Mesenchymal stem cell (in vitro differentiated cells and primary cell): ENCODE results near the gene INMT.

Experiments
- DNase-seq: peaks from one replicate; pipeline ENCODE4 v3.0.0-alpha.2; 2013
- H2AFZ ChIP-seq: one replicate; pipeline ENCODE4 v1.6.1; 2013; ENCODE audit warnings: low read depth, mild to moderate bottlenecking, control low read depth, inconsistent platforms, low read length, moderate library complexity
- H2AK5ac ChIP-seq: 2 replicates; pipeline ENCODE4 v1.6.1; 2013; ENCODE audit warnings: low read length, moderate library complexity, mild to moderate bottlenecking, inconsistent platforms; ENCODE audit not compliant: severe bottlenecking
- H2BK120ac ChIP-seq: one replicate; pipeline ENCODE4 v1.6.1; 2013; ENCODE audit warnings: low read depth, mild to moderate bottlenecking, inconsistent platforms, low read length, moderate library complexity
- H2BK12ac ChIP-seq, 2 experiments: one replicate each; pipeline ENCODE4 v1.6.1; 2013; ENCODE audit warnings: inconsistent platforms in 2 of 2, low read length in 2 of 2, mild to moderate bottlenecking in 2 of 2, moderate library complexity in 2 of 2, control low read depth in 1 of 2
- H2BK15ac ChIP-seq: one replicate; pipeline ENCODE4 v1.6.1; 2013; ENCODE audit warnings: mild to moderate bottlenecking, low read depth, inconsistent platforms; ENCODE audit not compliant: poor library complexity, severe bottlenecking
- H2BK5ac ChIP-seq: 2 replicates; pipeline ENCODE4 v1.6.1; 2013; ENCODE audit warnings: low read depth, mild to moderate bottlenecking, low read length, control low read depth, inconsistent platforms; ENCODE audit not compliant: poor library complexity, severe bottlenecking
- H3K14ac ChIP-seq, 2 experiments: one replicate each; pipeline ENCODE4 v1.6.1; 2013; ENCODE audit warnings: inconsistent platforms in 2 of 2, low read length in 2 of 2, control low read depth in 1 of 2, mild to moderate bottlenecking in 1 of 2, moderate library complexity in 1 of 2
- H3K18ac ChIP-seq, 2 experiments: one replicate each; pipeline ENCODE4 v1.6.1; 2013; ENCODE audit warnings: inconsistent platforms in 2 of 2, low read length in 2 of 2, control low read depth in 1 of 2, low read depth in 1 of 2, mild to moderate bottlenecking in 1 of 2
- H3K23ac ChIP-seq, 2 experiments: one replicate each; pipeline ENCODE4 v1.6.1; 2013; ENCODE audit warnings: inconsistent platforms in 2 of 2, low read length in 2 of 2, mild to moderate bottlenecking in 2 of 2, moderate library complexity in 2 of 2, control low read depth in 1 of 2
- H3K27ac ChIP-seq: 2 replicates; pipeline ENCODE4 v1.5.1; 2013; ENCODE audit warnings: mild to moderate bottlenecking, moderate library complexity, low read length, control low read depth, inconsistent platforms; ENCODE audit not compliant: poor library complexity, severe bottlenecking
- H3K27me3 ChIP-seq, 2 experiments: 2 replicates each; pipeline versions ENCODE4 v1.6.1 to v1.7.0; 2013; ENCODE audit warnings: low read length in 2 of 2, mild to moderate bottlenecking in 2 of 2, moderate library complexity in 2 of 2, control low read depth in 1 of 2, inconsistent platforms in 1 of 2; ENCODE audit not compliant: control insufficient read depth in 1 of 2, insufficient read depth in 1 of 2
- H3K36me3 ChIP-seq, 2 experiments: 2 replicates each; pipeline versions ENCODE4 v1.6.1 to v1.7.0; 2013; ENCODE audit warnings: low read length in 2 of 2, control low read depth in 1 of 2, inconsistent platforms in 1 of 2, low read depth in 1 of 2, mild to moderate bottlenecking in 1 of 2; ENCODE audit not compliant: insufficient read depth in 2 of 2, control insufficient read depth in 1 of 2
- H3K4ac ChIP-seq, 2 experiments: one replicate each; pipeline ENCODE4 v1.6.1; 2013; ENCODE audit warnings: inconsistent platforms in 2 of 2, low read length in 2 of 2, mild to moderate bottlenecking in 2 of 2, moderate library complexity in 2 of 2, control low read depth in 1 of 2, low read depth in 1 of 2
- H3K4me1 ChIP-seq: 2 replicates; pipeline ENCODE4 v1.6.1; 2013; ENCODE audit warnings: low read depth, low read length, control low read depth; ENCODE audit not compliant: control insufficient read depth, insufficient read depth
- H3K4me2 ChIP-seq: 2 replicates; pipeline ENCODE4 v1.6.1; 2013; ENCODE audit warnings: low read length, mild to moderate bottlenecking, inconsistent platforms; ENCODE audit not compliant: poor library complexity, severe bottlenecking
- H3K4me3 ChIP-seq, 2 experiments: 2 replicates each; pipeline versions ENCODE4 v1.5.1 to v1.7.0; 2013; ENCODE audit warnings: low read length in 2 of 2, mild to moderate bottlenecking in 2 of 2, control low read depth in 1 of 2, low read depth in 1 of 2; ENCODE audit not compliant: insufficient read depth in 1 of 2
- H3K79me1 ChIP-seq: replicated peaks from 2 replicates; pipeline ENCODE4 v1.6.1; 2013; ENCODE audit warnings: mild to moderate bottlenecking, control low read depth, low read length, inconsistent platforms; ENCODE audit not compliant: poor library complexity, severe bottlenecking
- H3K9ac ChIP-seq: 2 replicates; pipeline ENCODE4 v1.7.0; 2013; ENCODE audit warnings: mild to moderate bottlenecking, low read length, moderate library complexity
- H3K9me3 ChIP-seq: 2 replicates; pipeline ENCODE4 v1.7.0; 2013; ENCODE audit warnings: mild to moderate bottlenecking, low read length; ENCODE audit not compliant: control insufficient read depth
- H4K8ac ChIP-seq: one replicate; pipeline ENCODE4 v1.6.1; 2013; ENCODE audit warnings: inconsistent platforms, mild to moderate bottlenecking, low read length, moderate library complexity
- H4K91ac ChIP-seq: one replicate; pipeline ENCODE4 v1.6.1; 2013; ENCODE audit warnings: mild to moderate bottlenecking, low read length, inconsistent platforms
- WGBS: methylation state at CpG from one replicate; pipeline ENCODE4 v1.1.7; 2013; ENCODE audit warnings: mixed read lengths; 5-methylcytosine and 5-hydroxymethylcytosine counted together

INMT gene

GRCh38 chr7:30776971-30777370 is 25.0 kb downstream of the INMT start:
- H3K23ac ChIP-seq: no peak overlapping the region
- no peak overlapping the region for H3K4me3 ChIP-seq
- no peak overlapping the region for H3K14ac ChIP-seq
- H4K8ac ChIP-seq: no peak overlapping the region
- no peak overlapping the region for H4K91ac ChIP-seq
- no peak overlapping the region for H3K18ac ChIP-seq
- H3K27ac ChIP-seq: no peak overlapping the region
- no peak for DNase-seq
- no peak overlapping the region for H2BK15ac ChIP-seq
- no peak overlapping the region for H2BK5ac ChIP-seq
- peaks cover 11% of the 10 kb centered on the region for H3K4me1 ChIP-seq
- H3K27me3 ChIP-seq: no peaks in the 10 kb centered on the region
- no peak overlapping the region for H2BK12ac ChIP-seq
- no peak overlapping the region for H2AK5ac ChIP-seq
- H3K4ac ChIP-seq: no peak overlapping the region
- H3K9ac ChIP-seq: no peak overlapping the region
- no peak overlapping the region for H3K4me2 ChIP-seq
- peaks cover 63% of the 10 kb centered on the region for H3K79me1 ChIP-seq
- no peaks in the 10 kb centered on the region for H3K9me3 ChIP-seq
- no peak overlapping the region for H2AFZ ChIP-seq
- no peak overlapping the region for H2BK120ac ChIP-seq
- peaks cover 18 to 47% of the 10 kb centered on the region in 2 experiments for H3K36me3 ChIP-seq
- WGBS: 96% methylated on average over 4 of the region's 4 CpGs

- DNase-seq: peak; percentile 63
- peak overlapping the region in 1 of 2 experiments; percentile 12 for H2BK12ac ChIP-seq
- H3K4ac ChIP-seq: no peak overlapping the region
- no peaks in the 10 kb centered on the region for H3K9me3 ChIP-seq
- peaks cover 7% of the 10 kb centered on the region for H3K4me1 ChIP-seq
- no peak overlapping the region for H3K27ac ChIP-seq
- H2AK5ac ChIP-seq: no peak overlapping the region
- H3K79me1 ChIP-seq: peaks cover 59% of the 10 kb centered on the region
- H4K8ac ChIP-seq: no peak overlapping the region
- H3K4me2 ChIP-seq: no peak overlapping the region
- H2BK15ac ChIP-seq: no peak overlapping the region
- H2BK5ac ChIP-seq: no peak overlapping the region
- peaks cover 22 to 59% of the 10 kb centered on the region in 2 experiments for H3K36me3 ChIP-seq
- no peak overlapping the region for H2BK120ac ChIP-seq
- no peak overlapping the region for H3K14ac ChIP-seq
- H2AFZ ChIP-seq: no peak overlapping the region
- no peak overlapping the region for H4K91ac ChIP-seq
- peak overlapping the region in 1 of 2 experiments; percentile 44 for H3K4me3 ChIP-seq
- peak overlapping the region; percentile 51 for H3K9ac ChIP-seq
- 96% methylated on average over 13 of the region's 15 CpGs for WGBS
- H3K27me3 ChIP-seq: no peaks in the 10 kb centered on the region
- H3K18ac ChIP-seq: no peak overlapping the region
- H3K23ac ChIP-seq: no peak overlapping the region
These were observed 26.5 kb downstream of the INMT start for GRCh38 chr7:30778255-30779025.

GRCh38 chr7:30779574-30779973 is 27.6 kb downstream of the INMT start:
- no peak overlapping the region for H2AK5ac ChIP-seq
- H3K79me1 ChIP-seq: peaks cover 51% of the 10 kb centered on the region
- H2BK5ac ChIP-seq: no peak overlapping the region
- H4K8ac ChIP-seq: no peak overlapping the region
- H3K4me1 ChIP-seq: peaks cover 5% of the 10 kb centered on the region
- peaks cover 30 to 63% of the 10 kb centered on the region in 2 experiments for H3K36me3 ChIP-seq
- 82% methylated on average over 4 of the region's 5 CpGs for WGBS
- no peak for DNase-seq
- no peak overlapping the region for H3K4me3 ChIP-seq
- H3K9ac ChIP-seq: no peak overlapping the region
- no peak overlapping the region for H3K18ac ChIP-seq
- H3K27me3 ChIP-seq: no peaks in the 10 kb centered on the region
- H2BK15ac ChIP-seq: no peak overlapping the region
- no peaks in the 10 kb centered on the region for H3K9me3 ChIP-seq
- no peak overlapping the region for H2AFZ ChIP-seq
- no peak overlapping the region for H2BK12ac ChIP-seq
- H3K4me2 ChIP-seq: no peak overlapping the region
- no peak overlapping the region for H4K91ac ChIP-seq
- H3K4ac ChIP-seq: no peak overlapping the region
- no peak overlapping the region for H3K14ac ChIP-seq
- H2BK120ac ChIP-seq: no peak overlapping the region
- no peak overlapping the region for H3K27ac ChIP-seq
- no peak overlapping the region for H3K23ac ChIP-seq

- Histone ChIP-seq H2AK5ac (no peak overlapping the region), H3K4me3 (no peak overlapping the region), H3K4ac (no peak overlapping the region), H3K36me3 (peaks cover 38 to 76% of the 10 kb centered on the region in 2 experiments), H4K91ac (no peak overlapping the region), H2AFZ (no peak overlapping the region), H3K14ac (no peak overlapping the region), H3K23ac (no peak overlapping the region), H3K79me1 (peaks cover 43% of the 10 kb centered on the region), H3K4me1 (peaks cover 5% of the 10 kb centered on the region), H3K9me3 (no peaks in the 10 kb centered on the region), H2BK120ac (no peak overlapping the region), H3K18ac (no peak overlapping the region), H2BK5ac (no peak overlapping the region), H3K9ac (no peak overlapping the region), H4K8ac (no peak overlapping the region), H3K27ac (no peak overlapping the region), H2BK12ac (no peak overlapping the region), H2BK15ac (no peak overlapping the region), H3K4me2 (no peak overlapping the region), H3K27me3 (no peaks in the 10 kb centered on the region)
- 97% methylated on average over 4 of the region's 4 CpGs for WGBS
- no peak for DNase-seq
These were observed 29.0 kb downstream of the INMT start for GRCh38 chr7:30780941-30781340.
